Upper lobe of left lung (tissue), 6 donors: ENCODE results near the gene EIF4G2. TPM values are rescaled to one million over a fixed set of nuclear protein-coding genes. Genes with fewer than 3 reads are reported as not detected.
A peak's percentile ranks its signal among the peaks of the same experiment; 100 is the strongest.

ENCODE experiments used
- ATAC-seq, 2 donors: fragments of 200-7000 bp; cut with Tn5 transposase; one replicate each; pipeline ENCODE4 v1.9.1; 2022; ENCODE audit warnings: mild to moderate bottlenecking in 2 of 2, moderate library complexity in 2 of 2; ENCODE audit not compliant: low FRiP score in 2 of 2
- DNase-seq, 2 donors: peaks; one replicate each; pipeline ENCODE4 v3.0.0-alpha.2; 2019 to 2020
- H3K27ac ChIP-seq, 4 donors: fragments of 200-600 bp; sonication (generic); one replicate each; pipeline ENCODE4 v1.5.1; 2016 to 2019
- H3K27me3 ChIP-seq, 4 donors: fragments of 200-600 bp; sonication (generic); one replicate each; pipeline ENCODE4 v1.5.1; 2017 to 2019
- H3K36me3 ChIP-seq, 4 donors: fragments of 200-600 bp; sonication (generic); one replicate each; pipeline ENCODE4 v1.5.1; 2016 to 2019
- H3K4me1 ChIP-seq, 4 donors: fragments of 200-600 bp; sonication (generic); one replicate each; pipeline ENCODE4 v1.5.1; 2018 to 2019
- H3K4me3 ChIP-seq, 4 donors: fragments of 200-600 bp; sonication (generic); one replicate each; pipeline ENCODE4 v1.5.1; 2017 to 2019; ENCODE audit warnings: mild to moderate bottlenecking in 2 of 4, moderate library complexity in 1 of 4
- H3K9me3 ChIP-seq, 4 donors: fragments of 200-600 bp; sonication (generic); one replicate each; pipeline ENCODE4 v1.5.1; 2018 to 2019
- CTCF ChIP-seq, 6 experiments: fragments of 450-650 bp in 4 of 6; fragments of 200-600 bp in 2 of 6; sonication (generic) in 2 of 6; IDR thresholded peaks; one replicate each; pipeline ENCODE4 v1.5.1; 2016 to 2019; ENCODE audit warnings: antibody characterized with exemption in 6 of 6
- EP300 ChIP-seq, 4 donors: sonication (generic); formaldehyde crosslinking; IDR thresholded peaks; one replicate each; pipeline ENCODE4 v1.5.1; 2017; ENCODE audit warnings: antibody characterized with exemption in 4 of 4, control low read depth in 2 of 4
- POLR2A ChIP-seq, 4 donors: fragments of 450-650 bp; IDR thresholded peaks; one replicate each; pipeline ENCODE4 v1.5.1; 2016 to 2017; ENCODE audit warnings: antibody characterized with exemption in 4 of 4, mild to moderate bottlenecking in 2 of 4
- POLR2AphosphoS5 ChIP-seq, 2 donors: sonication (generic); formaldehyde crosslinking; IDR thresholded peaks; one replicate each; pipeline ENCODE4 v1.5.1; 2017; ENCODE audit warnings: antibody characterized with exemption in 2 of 2
- WGBS, 2 donors: methylation state at CpG; one replicate each; pipeline ENCODE4 v1.1.5; 2017 to 2018; 5-methylcytosine and 5-hydroxymethylcytosine counted together
- total RNA-seq, 6 donors: library from RNA; depleted of rRNA in 4 of 6; stranded (reverse); fragments of >200 nt in 4 of 6; gene quantifications; one replicate each; pipeline versions ENCODE4 v1.1.0 to v1.2.1, GENCODE V29; 2016 to 2021
- donor health status: DM: no; HTN: no; CAD: no; lungs with moderate emphysema.
- donor health status: DM: no; HTN: yes; CAD: no; lungs with severe emphysema.

Gene EIF4G2
- total RNA-seq, 6 donors from 2014 or later: 249 to 1,049 (median 632) TPM

- H3K36me3 ChIP-seq: peaks cover 21 to 99% (median 60%) of the 10 kb centered on the region in 4 donors
- H3K27me3 ChIP-seq: no peaks in the 10 kb centered on the region
- DNase-seq (no peak), ATAC-seq (no peak)
- TF ChIP-seq POLR2A (IDR thresholded peaks at IDR 0.05) (no peak), POLR2AphosphoS5 (IDR thresholded peaks at IDR 0.05) (no peak), EP300 (IDR thresholded peaks at IDR 0.05) (no peak), CTCF (IDR thresholded peaks at IDR 0.05) (no peak)
- H3K4me3 ChIP-seq: no peak overlapping the region
- no peaks in the 10 kb centered on the region for H3K9me3 ChIP-seq
- no peaks in the 10 kb centered on the region for H3K4me1 ChIP-seq
- no peak overlapping the region for H3K27ac ChIP-seq
Measured at GRCh38 chr11:10762185-10762584, 46.5 kb downstream of the EIF4G2 start.

DNA sequence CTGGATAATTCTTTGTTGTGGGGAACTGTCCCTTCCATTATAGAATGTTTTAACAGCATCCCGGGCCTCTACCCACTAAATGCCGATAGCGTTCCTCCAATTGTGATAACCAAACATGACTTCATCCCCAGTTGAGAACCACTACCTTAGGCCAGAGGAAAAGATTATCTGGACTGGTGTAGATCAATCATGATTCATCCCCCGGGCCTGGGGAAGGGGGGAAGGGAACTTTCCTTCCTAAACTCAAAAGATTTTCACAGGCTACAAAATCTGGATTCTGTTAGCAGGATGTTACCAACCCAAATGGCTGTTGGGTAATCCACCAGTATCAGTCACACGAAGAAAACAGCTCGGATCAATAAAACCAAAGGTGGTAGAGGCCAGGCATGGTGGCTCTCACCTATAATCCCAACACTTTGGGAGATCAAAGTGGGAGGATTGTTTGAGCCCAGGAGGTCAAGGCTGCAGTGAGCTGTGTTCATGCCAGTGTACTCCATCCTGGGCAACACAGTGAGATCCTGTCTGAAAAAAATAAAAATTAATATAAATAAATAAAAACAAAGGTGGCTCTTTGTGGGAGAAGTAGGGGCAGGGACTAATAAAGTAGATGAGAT, 47.5 kb downstream of the EIF4G2 start:
- H3K27ac ChIP-seq: no peak overlapping the region
- H3K9me3 ChIP-seq: no peaks in the 10 kb centered on the region
- no peak for TF ChIP-seq CTCF (IDR thresholded peaks at IDR 0.05)
- no peak for TF ChIP-seq EP300 (IDR thresholded peaks at IDR 0.05)
- no peak for TF ChIP-seq POLR2AphosphoS5 (IDR thresholded peaks at IDR 0.05)
- no peak for TF ChIP-seq POLR2A (IDR thresholded peaks at IDR 0.05)
- no peak overlapping the region for H3K4me3 ChIP-seq
- DNase-seq (no peak), ATAC-seq (no peak)
- H3K36me3 ChIP-seq: peaks cover 27 to 99% (median 62%) of the 10 kb centered on the region in 4 donors
- WGBS, 2 donors: 91 to 97% methylated on average over 6 of the region's 6 CpGs
- no peaks in the 10 kb centered on the region for H3K4me1 ChIP-seq
- H3K27me3 ChIP-seq: no peaks in the 10 kb centered on the region

- Histone ChIP-seq H3K27me3 (no peaks in the 10 kb centered on the region), H3K4me1 (no peaks in the 10 kb centered on the region), H3K27ac (no peak overlapping the region), H3K9me3 (no peaks in the 10 kb centered on the region), H3K36me3 (peaks cover 21 to 100% (median 51%) of the 10 kb centered on the region in 4 donors), H3K4me3 (no peak overlapping the region)
- WGBS, 2 donors: 90 to 98% methylated on average over 1 of the region's 1 CpG
- no peak for DNase-seq
- TF ChIP-seq POLR2A (IDR thresholded peaks at IDR 0.05) (no peak), CTCF (IDR thresholded peaks at IDR 0.05) (no peak), POLR2AphosphoS5 (IDR thresholded peaks at IDR 0.05) (no peak), EP300 (IDR thresholded peaks at IDR 0.05) (no peak)
- no peak for ATAC-seq
Measured at GRCh38 chr11:10758957-10759356, 49.8 kb downstream of the EIF4G2 start.

DNA sequence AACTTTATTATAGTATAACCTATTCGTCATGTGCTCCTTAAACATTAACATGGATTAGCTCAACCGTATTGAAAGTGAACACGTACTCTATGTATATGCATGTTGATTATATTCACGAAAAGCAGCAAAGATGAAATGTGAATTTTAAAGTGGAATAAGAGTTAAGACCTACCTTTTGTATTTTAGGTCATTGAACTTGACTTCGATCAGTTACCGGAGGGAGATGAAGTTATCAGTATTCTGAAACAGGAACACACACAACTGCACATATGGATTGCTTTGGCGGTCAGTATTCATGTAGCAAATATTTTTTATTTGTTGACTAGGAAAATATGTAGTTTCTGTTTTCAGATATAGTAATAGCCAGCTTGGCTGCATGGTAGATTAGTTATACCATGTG, 56.2 kb downstream of the EIF4G2 start:
- Histone ChIP-seq H3K36me3 (peaks cover 12 to 45% (median 21%) of the 10 kb centered on the region in 4 donors), H3K4me1 (peaks cover 7 to 14% (median 8%) of the 10 kb centered on the region in 4 donors), H3K27ac (no peak overlapping the region), H3K4me3 (peak overlapping the region in 1 of 4 donors; percentile 87), H3K27me3 (no peaks in the 10 kb centered on the region), H3K9me3 (no peaks in the 10 kb centered on the region)
- DNase-seq: no peak
- no peak for ATAC-seq
- TF ChIP-seq EP300 (IDR thresholded peaks at IDR 0.05) (no peak), CTCF (IDR thresholded peaks at IDR 0.05) (no peak), POLR2A (IDR thresholded peaks at IDR 0.05) (no peak), POLR2AphosphoS5 (IDR thresholded peaks at IDR 0.05) (no peak)
- WGBS, 2 donors: 82 to 87% methylated on average over 7 of the region's 7 CpGs

DNA sequence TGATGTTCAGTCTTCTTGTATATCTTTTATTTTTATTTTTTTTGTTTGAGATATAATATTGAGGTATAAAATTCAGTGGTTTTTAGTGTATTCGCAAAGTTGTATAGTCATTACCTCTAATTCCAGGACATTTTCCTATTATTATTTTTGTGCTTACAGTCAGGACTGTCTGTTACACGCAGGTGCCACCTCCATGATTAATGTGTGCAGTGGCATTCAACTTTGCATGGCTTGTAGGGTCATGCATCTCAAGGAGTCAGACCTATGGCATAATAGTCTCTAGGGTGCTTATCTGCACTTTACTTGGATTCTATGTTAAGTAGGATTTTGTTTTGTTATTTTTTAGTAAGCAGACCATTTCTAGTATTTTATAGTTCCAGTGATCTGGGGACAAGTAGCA, 56.7 kb downstream of the EIF4G2 start:
- Histone ChIP-seq H3K4me1 (peaks cover 7 to 14% (median 8%) of the 10 kb centered on the region in 4 donors), H3K4me3 (peak overlapping the region; percentile 84 to 88 (median 86)), H3K9me3 (no peaks in the 10 kb centered on the region), H3K27me3 (no peaks in the 10 kb centered on the region), H3K36me3 (peaks cover 7 to 41% (median 16%) of the 10 kb centered on the region in 4 donors), H3K27ac (peak overlapping the region in 1 of 4 donors; percentile 93)
- no peak for DNase-seq
- WGBS, 2 donors: 39 to 44% methylated on average over 2 of the region's 2 CpGs
- TF ChIP-seq POLR2A (IDR thresholded peaks at IDR 0.05) (no peak), EP300 (IDR thresholded peaks at IDR 0.05) (no peak), POLR2AphosphoS5 (IDR thresholded peaks at IDR 0.05) (no peak), CTCF (IDR thresholded peaks at IDR 0.05) (no peak)
- no peak for ATAC-seq
